Neural progenitor cell (in vitro differentiated cells): Measurements from ENCODE around the gene GSX2. TPM values are rescaled to one million over a fixed set of nuclear protein-coding genes. Genes with fewer than 3 reads are reported as not detected.

Experiments used
- DNase-seq: peaks from one replicate; pipeline ENCODE4 v3.0.0-alpha.2; 2016; ENCODE audit warnings: low spot score
- H2AFZ ChIP-seq: fragments of 200-600 bp; sonication (generic); replicated peaks from 2 replicates; pipeline ENCODE4 v1.6.1; 2016; ENCODE audit warnings: antibody characterized with exemption
- H3F3A ChIP-seq: fragments of 200-600 bp; sonication (generic); 2 replicates; pipeline ENCODE4 v1.6.1; 2016; ENCODE audit warnings: antibody characterized with exemption, low read depth
- H3K27ac ChIP-seq: fragments of 200-600 bp; sonication (generic); 2 replicates; pipeline ENCODE4 v1.5.1; 2016; ENCODE audit warnings: mild to moderate bottlenecking
- H3K27me3 ChIP-seq: fragments of 200-600 bp; sonication (generic); 2 replicates; pipeline ENCODE4 v1.6.1; 2016; ENCODE audit warnings: mild to moderate bottlenecking, moderate library complexity
- H3K36me3 ChIP-seq: fragments of 200-600 bp; sonication (generic); 2 replicates; pipeline ENCODE4 v1.5.1; 2016
- H3K4me1 ChIP-seq: fragments of 200-600 bp; sonication (generic); 2 replicates; pipeline ENCODE4 v1.6.1; 2016; ENCODE audit warnings: mixed run types
- H3K4me2 ChIP-seq: fragments of 200-600 bp; sonication (generic); 2 replicates; pipeline ENCODE4 v1.6.1; 2016
- H3K4me3 ChIP-seq: fragments of 200-600 bp; sonication (generic); 2 replicates; pipeline ENCODE4 v1.5.1; 2016
- H3K79me2 ChIP-seq: fragments of 200-600 bp; sonication (generic); 2 replicates; pipeline ENCODE4 v1.6.1; 2016; ENCODE audit warnings: low read depth
- H3K9ac ChIP-seq: fragments of 200-600 bp; sonication (generic); 2 replicates; pipeline ENCODE4 v1.6.1; 2016
- H3K9me3 ChIP-seq: fragments of 200-600 bp; sonication (generic); 2 replicates; pipeline ENCODE4 v1.5.1; 2016; ENCODE audit warnings: low read depth
- H4K20me1 ChIP-seq: fragments of 200-600 bp; sonication (generic); 2 replicates; pipeline ENCODE4 v1.6.1; 2016; ENCODE audit warnings: low read depth
- H3K27ac Mint-ChIP-seq: 3 replicates; pipeline ENCODE4 v1.8.0; 2021; ENCODE audit warnings: mixed read lengths
- H3K27me3 Mint-ChIP-seq: 2 replicates; pipeline ENCODE4 v1.8.0; 2022; ENCODE audit warnings: low read depth, mild to moderate bottlenecking, inconsistent platforms, moderate library complexity, mixed read lengths; ENCODE audit not compliant: insufficient read depth
- H3K36me3 Mint-ChIP-seq: 3 replicates; pipeline ENCODE4 v1.8.0; 2021; ENCODE audit warnings: mixed read lengths
- H3K4me1 Mint-ChIP-seq: 3 replicates; pipeline ENCODE4 v1.8.0; 2021; ENCODE audit warnings: mixed read lengths
- H3K4me3 Mint-ChIP-seq: 3 replicates; pipeline ENCODE4 v1.8.0; 2021; ENCODE audit warnings: mild to moderate bottlenecking, moderate library complexity, mixed read lengths
- H3K9me3 Mint-ChIP-seq: 3 replicates; pipeline ENCODE4 v1.8.0; 2020; ENCODE audit warnings: mixed read lengths
- CTCF ChIP-seq: fragments of 200-600 bp; sonication (generic); IDR thresholded peaks from 2 replicates; pipeline ENCODE4 v1.5.1; 2017; ENCODE audit warnings: antibody characterized with exemption, mild to moderate bottlenecking
- EZH2 ChIP-seq: fragments of 200-600 bp; sonication (generic); IDR thresholded peaks from 2 replicates; pipeline ENCODE4 v1.6.1; 2017; ENCODE audit warnings: antibody characterized with exemption, mild to moderate bottlenecking, moderate library complexity
- EZH2phosphoT487 ChIP-seq: fragments of 200-600 bp; sonication (generic); IDR thresholded peaks from 2 replicates; pipeline ENCODE4 v1.6.1; 2017; ENCODE audit warnings: antibody characterized with exemption
- total RNA-seq: library from RNA; depleted of rRNA; stranded (reverse); fragments of >200 nt; gene quantifications from 2 replicates; pipeline ENCODE4 v1.2.3, GENCODE V29; 2015; ENCODE audit warnings: low replicate concordance

Gene GSX2
- total RNA-seq, 1 donor from 2014 or later = not detected

GRCh38 chr4:54058171-54058570 is 41.8 kb upstream of the GSX2 start:
- H3K4me3 Mint-ChIP-seq = no peak overlapping the region

GRCh38 chr4:54060116-54060515 is 39.8 kb upstream of the GSX2 start:
- H2AFZ ChIP-seq = no peak overlapping the region
- no peaks in the 10 kb centered on the region for H3K36me3 ChIP-seq
- H3K27me3 ChIP-seq = peaks cover 3% of the 10 kb centered on the region
- peaks cover 12% of the 10 kb centered on the region for H3K4me1 ChIP-seq
- H3K4me3 ChIP-seq = no peak overlapping the region
- no peaks in the 10 kb centered on the region for H3K9me3 ChIP-seq
- Mint-ChIP-seq H3K27me3 (no peaks in the 10 kb centered on the region), H3K27ac (no peak overlapping the region), H3K4me1 (peaks cover 39% of the 10 kb centered on the region), H3K4me3 (no peak overlapping the region), H3K36me3 (no peaks in the 10 kb centered on the region), H3K9me3 (no peaks in the 10 kb centered on the region)
- H3F3A ChIP-seq = peaks cover 3% of the 10 kb centered on the region
- H3K4me2 ChIP-seq = no peak overlapping the region
- no peak for DNase-seq
- H3K9ac ChIP-seq = no peak overlapping the region
- H4K20me1 ChIP-seq = peaks cover 63% of the 10 kb centered on the region
- no peak for TF ChIP-seq EZH2phosphoT487
- TF ChIP-seq CTCF = no peak
- no peak for TF ChIP-seq EZH2
- H3K79me2 ChIP-seq = peaks cover 71% of the 10 kb centered on the region
- no peak overlapping the region for H3K27ac ChIP-seq

More at GRCh38 chr4:54058171-54058570, 41.8 kb upstream of the GSX2 start:
- DNase-seq = no peak
- TF ChIP-seq EZH2phosphoT487 (no peak), CTCF (no peak), EZH2 (no peak)
- Mint-ChIP-seq H3K27me3 (no peaks in the 10 kb centered on the region), H3K4me1 (peaks cover 33% of the 10 kb centered on the region), H3K9me3 (no peaks in the 10 kb centered on the region), H3K27ac (no peak overlapping the region), H3K36me3 (no peaks in the 10 kb centered on the region)
- Histone ChIP-seq H3K27me3 (no peaks in the 10 kb centered on the region), H3K9ac (no peak overlapping the region), H3K36me3 (no peaks in the 10 kb centered on the region), H3F3A (no peaks in the 10 kb centered on the region), H3K4me2 (no peak overlapping the region), H3K27ac (no peak overlapping the region), H3K4me3 (no peak overlapping the region), H2AFZ (no peak overlapping the region), H3K79me2 (peaks cover 72% of the 10 kb centered on the region), H3K4me1 (peaks cover 9% of the 10 kb centered on the region), H3K9me3 (no peaks in the 10 kb centered on the region), H4K20me1 (peaks cover 58% of the 10 kb centered on the region)

GRCh38 chr4:54061067-54061466 is 38.9 kb upstream of the GSX2 start:
- H3K4me3 Mint-ChIP-seq = no peak overlapping the region
- no peaks in the 10 kb centered on the region for H3K36me3 Mint-ChIP-seq
- H3K79me2 ChIP-seq = peaks cover 62% of the 10 kb centered on the region
- TF ChIP-seq CTCF = no peak
- TF ChIP-seq EZH2phosphoT487 = no peak
- TF ChIP-seq EZH2 = no peak
- H3K9me3 ChIP-seq = no peaks in the 10 kb centered on the region
- no peaks in the 10 kb centered on the region for H3K36me3 ChIP-seq
- H3F3A ChIP-seq = peaks cover 3% of the 10 kb centered on the region
- H3K9me3 Mint-ChIP-seq = no peaks in the 10 kb centered on the region
- H3K27me3 Mint-ChIP-seq = no peaks in the 10 kb centered on the region
- H3K4me2 ChIP-seq = no peak overlapping the region
- H2AFZ ChIP-seq = no peak overlapping the region
- H3K27ac ChIP-seq = no peak overlapping the region
- H3K27ac Mint-ChIP-seq = no peak overlapping the region
- no peak overlapping the region for H3K4me3 ChIP-seq
- peaks cover 10% of the 10 kb centered on the region for H3K27me3 ChIP-seq
- peaks cover 63% of the 10 kb centered on the region for H4K20me1 ChIP-seq
- no peak for DNase-seq
- peaks cover 14% of the 10 kb centered on the region for H3K4me1 ChIP-seq
- H3K9ac ChIP-seq = no peak overlapping the region
- H3K4me1 Mint-ChIP-seq = peaks cover 45% of the 10 kb centered on the region
